OCI-LY3 (cell line): ENCODE results near the gene FOSL2.

Experiments used
- EZH2phosphoT487 ChIP-seq: fragments of 200-600 bp; shearing (Covaris generic); IDR thresholded peaks from 2 replicates; pipeline ENCODE4 v1.6.1; 2018; ENCODE audit warnings: antibody characterized with exemption, mixed run types, low read depth
- TF ChIP-seq, protein P1 (sequence below): fragments of 200-600, 300-600 bp; sonication (generic); IDR thresholded peaks from 2 replicates; pipeline ENCODE4 v1.5.1; 2014; ENCODE audit warnings: antibody characterized with exemption, low read length, low read depth

GRCh38 chr2:28367667-28368356 is 24.8 kb upstream of the FOSL2 start:
- TF ChIP-seq, protein P1, sequence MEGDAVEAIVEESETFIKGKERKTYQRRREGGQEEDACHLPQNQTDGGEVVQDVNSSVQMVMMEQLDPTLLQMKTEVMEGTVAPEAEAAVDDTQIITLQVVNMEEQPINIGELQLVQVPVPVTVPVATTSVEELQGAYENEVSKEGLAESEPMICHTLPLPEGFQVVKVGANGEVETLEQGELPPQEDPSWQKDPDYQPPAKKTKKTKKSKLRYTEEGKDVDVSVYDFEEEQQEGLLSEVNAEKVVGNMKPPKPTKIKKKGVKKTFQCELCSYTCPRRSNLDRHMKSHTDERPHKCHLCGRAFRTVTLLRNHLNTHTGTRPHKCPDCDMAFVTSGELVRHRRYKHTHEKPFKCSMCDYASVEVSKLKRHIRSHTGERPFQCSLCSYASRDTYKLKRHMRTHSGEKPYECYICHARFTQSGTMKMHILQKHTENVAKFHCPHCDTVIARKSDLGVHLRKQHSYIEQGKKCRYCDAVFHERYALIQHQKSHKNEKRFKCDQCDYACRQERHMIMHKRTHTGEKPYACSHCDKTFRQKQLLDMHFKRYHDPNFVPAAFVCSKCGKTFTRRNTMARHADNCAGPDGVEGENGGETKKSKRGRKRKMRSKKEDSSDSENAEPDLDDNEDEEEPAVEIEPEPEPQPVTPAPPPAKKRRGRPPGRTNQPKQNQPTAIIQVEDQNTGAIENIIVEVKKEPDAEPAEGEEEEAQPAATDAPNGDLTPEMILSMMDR: no peak
- TF ChIP-seq EZH2phosphoT487: no peak
